ENCODE data around the gene TNS2.
"Not testable (repeated sequence)": the region's sequence is repeated elsewhere in the genome, so short reads cannot be mapped to it uniquely, and the experiment has no call there.

Gene TNS2

DNA sequence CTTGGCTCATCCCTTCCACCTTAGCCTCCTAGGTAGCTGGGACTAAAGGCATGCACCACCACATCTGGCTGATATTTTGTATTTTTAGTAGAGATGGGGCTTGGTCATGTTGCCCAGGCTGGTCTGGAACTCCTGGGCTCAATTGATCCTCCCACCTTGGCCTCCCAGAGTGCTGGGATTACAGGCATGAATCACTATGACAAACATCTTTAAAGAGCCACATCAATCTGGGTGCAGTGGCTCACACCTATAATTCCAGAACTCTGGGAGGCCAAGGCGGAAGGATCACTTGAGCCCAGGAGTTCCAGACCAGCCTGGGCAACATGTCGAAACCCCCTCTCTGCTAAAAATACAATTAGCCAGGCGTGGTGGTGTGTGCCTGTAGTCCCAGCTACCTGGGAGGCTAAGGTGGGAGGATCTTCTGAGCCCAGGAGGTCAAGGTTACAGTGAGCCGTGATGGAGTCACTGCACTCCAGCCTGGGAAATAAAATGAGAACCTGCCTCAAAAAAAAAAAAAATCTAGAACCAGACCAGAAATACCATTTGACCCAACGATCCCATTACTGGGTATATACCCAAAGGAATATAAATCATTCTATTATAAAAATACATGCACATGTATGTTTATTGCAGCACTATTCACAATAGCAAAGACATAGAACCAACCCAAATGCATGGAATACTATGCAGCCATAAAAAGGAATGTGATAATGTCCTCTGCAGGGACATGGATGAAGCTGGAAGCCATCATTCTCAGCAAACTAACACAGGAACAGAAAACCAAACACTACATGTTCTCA, 45.1 kb downstream of the TNS2 start:
- not testable (repeated sequence) for DNase-seq

DNA sequence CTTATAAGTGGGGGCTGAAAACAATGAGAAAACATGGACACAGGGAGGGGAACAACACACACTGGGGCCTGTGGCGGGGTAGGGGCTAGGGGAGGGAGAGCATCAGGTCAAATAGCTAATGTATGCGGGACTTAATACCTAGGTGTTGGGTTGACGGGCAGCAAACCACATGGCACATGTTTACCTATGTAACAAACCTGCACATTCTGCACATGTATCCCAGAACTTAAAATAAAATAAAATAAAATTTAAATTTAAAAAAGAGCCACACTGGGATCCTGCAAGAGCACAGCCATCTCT, 45.7 kb downstream of the TNS2 start:
- not testable (repeated sequence) for DNase-seq

DNA sequence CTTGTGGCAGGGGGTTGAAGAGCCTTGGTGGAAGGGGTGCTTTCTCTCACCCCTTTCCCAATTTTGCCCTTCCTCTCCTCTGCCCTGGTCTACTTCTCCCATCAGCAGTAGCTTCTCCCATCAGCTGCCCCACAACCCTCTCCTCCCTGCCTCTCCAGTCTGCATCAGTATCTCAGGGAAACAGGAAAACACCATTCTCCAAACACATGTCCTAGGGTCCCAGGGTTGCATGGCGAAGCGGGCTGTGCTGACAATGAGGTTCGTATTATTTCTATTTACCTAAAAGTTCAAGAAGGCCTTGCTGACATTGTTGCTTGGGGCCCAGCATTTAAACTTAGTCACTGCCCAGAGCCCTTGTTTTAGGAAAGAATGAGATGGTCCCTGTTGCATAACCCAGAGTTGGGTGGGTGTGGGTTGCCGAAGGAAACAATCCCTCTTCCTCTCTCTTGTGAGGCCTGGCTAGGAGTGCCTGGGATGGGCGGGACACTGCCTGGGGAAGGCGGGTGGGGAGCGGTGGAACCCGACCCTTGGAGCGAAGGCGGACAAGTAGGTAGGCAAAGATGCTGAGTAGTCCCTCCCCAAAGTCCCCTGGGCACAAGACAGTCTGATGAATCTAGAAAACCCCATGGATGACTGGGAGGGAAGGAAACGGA, 46.4 kb downstream of the TNS2 start:
- no peak for DNase-seq

DNA sequence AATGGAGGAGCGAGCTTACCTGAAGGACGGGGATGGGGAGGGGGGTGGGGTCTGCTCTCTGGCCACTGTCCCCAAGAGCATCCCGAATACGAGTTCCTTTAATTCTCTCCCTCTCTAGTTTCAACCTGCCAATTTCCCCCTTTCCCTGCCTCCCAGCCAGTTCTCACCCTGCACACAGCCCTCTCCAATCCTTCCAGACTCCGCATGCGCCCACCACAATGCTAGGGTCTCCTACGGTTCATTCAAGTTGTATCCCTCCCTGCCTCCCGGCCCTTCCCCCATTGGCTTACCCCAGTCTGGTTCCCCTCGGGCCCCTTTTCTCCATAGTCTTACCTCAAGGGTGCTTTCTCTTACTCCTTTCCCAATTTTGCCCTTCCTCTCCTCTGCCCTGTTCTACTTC, 46.9 kb downstream of the TNS2 start:
- DNase-seq: no peak

DNA sequence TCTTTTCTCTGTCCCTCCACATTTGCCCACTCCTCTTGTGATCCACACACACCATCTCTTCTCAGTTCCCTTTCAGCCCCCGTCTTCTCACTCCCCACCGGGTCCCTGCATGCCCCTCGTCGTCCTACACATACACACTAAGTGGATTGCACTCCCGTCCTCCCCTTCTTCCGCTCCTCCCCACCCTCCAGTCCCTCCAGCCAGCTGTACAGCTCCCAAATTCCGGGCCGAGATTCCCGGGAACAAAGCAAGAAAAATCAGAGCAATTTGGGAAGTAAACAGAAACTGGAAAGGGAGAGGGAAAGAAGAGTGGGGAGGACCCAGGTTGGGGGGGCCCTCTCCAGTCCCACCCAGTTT, 47.3 kb downstream of the TNS2 start:
- no peak for DNase-seq

DNA sequence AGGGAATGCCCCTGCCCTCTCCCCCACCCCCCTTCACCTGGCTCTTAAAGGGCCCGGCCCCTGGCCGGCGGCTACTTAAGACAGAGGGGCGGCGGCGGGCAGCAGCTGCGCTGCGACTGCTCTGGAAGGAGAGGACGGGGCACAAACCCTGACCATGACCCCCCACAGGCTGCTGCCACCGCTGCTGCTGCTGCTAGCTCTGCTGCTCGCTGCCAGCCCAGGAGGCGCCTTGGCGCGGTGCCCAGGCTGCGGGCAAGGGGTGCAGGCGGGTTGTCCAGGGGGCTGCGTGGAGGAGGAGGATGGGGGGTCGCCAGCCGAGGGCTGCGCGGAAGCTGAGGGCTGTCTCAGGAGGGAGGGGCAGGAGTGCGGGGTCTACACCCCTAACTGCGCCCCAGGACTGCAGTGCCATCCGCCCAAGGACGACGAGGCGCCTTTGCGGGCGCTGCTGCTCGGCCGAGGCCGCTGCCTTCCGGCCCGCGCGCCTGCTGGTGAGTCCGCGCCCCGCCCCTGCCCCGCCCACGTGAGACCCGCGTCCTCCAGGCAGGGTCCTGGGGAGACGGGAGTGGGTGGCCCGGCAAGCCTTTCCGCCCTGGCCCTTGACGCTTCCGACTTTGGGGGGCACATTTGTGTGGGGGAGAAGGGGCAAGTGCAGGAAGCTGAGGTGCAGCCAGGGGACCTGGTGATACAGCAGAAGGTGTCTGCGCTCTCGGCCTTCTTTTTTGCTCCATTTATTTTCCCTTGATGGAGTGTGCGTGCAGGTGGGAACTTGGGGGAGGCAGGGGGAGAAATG, 47.9 kb downstream of the TNS2 start, which contains the start of gene IGFBP6:
Gene IGFBP6 (plus strand): TSS at position 104 of the 790 bp plus-strand sequence. CDS start 51 bp downstream, at position 155.
- DNase-seq: no peak

DNA sequence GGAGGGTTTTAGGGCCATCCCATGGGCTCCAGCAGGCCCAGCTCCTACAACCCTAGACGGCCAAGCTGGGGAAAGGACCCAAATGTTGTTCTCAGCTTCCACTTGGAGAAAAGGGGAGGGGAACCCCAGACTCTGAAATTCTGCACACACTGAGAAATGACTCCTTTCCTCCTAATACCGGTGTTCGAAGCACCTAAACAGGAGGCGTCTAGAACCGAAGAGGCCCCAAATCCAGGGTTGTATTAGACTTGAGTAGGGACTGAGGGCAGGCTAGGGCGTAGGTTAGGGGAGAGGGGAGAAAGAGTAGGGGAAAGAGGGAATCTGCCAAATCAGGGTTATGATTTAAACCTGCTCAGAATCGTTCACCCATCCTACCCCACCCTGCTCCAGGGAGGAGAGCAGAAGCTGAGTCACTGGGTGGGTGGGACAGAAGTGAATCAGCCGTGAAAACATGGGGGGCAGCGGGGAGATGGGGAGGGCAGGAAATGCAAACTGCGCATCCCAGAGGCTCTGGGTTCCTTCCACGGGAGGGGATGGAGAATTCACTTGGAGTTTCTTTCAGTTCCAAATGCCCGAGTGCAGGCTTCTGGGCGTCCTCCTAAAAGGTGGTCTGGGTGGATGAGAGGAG, 48.6 kb downstream of the TNS2 start:
- no peak for DNase-seq

DNA sequence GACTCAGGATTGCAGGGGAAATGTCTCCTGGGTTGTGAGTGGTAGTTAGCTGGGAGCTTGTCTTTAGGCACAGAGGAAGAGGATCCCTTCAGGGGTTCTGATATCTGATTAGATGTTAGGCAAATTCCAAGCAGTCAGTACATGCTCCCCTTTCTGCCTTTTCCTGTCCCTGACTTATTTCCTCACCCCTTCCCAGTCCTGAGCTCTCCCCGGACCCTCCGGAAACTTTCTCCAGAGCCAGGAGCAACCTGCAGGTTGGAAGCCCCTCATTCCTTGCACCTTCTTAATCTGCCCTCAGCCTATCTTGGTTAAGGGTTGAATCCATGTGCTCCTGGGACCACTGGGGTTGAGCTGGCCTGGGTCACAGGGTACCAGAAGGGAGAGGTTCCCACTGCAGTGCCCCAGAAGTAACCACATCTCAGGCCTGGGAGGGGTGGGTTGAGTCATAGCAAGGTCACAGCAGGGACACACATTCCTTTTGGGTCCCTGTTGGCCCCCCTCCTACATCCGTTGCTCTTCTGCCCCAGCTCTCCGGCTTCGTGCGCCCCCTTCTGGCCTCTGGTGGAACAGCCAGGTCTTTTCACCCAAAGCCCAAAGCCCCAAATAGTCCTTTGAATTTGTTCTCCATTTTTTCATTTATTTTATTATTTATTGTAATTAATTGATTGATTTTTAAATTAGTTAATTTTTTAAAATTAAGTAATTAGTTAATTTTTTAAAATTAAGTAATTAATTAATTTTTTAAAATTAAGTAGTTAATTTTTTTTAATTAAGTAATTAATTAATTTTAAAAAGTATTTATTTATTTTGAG, 49.4 kb downstream of the TNS2 start:
- DNase-seq: no peak

DNA sequence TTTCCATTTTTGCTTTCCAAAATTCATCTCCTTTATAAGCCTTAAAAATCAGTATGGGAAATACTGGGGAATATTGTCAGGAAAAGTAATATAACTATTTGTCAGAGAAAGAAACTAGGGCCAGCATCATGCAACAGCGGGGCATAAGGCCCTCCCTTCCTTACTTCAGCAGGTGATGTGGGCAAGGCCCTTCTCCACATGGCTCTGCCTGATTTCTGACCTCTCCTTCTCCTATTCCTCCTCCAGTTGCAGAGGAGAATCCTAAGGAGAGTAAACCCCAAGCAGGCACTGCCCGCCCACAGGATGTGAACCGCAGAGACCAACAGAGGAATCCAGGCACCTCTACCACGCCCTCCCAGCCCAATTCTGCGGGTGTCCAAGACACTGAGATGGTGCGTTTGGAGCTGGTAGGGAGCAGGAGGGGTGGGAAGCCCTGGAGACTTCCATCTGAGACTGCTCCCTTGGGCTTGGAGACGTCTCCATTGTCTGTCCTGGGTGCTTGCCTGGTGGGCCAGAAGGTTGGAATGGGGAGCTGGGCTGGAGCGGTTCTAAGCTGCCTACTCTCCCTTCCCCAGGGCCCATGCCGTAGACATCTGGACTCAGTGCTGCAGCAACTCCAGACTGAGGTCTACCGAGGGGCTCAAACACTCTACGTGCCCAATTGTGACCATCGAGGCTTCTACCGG, 50.7 kb downstream of the TNS2 start:
- DNase-seq: no peak

DNA sequence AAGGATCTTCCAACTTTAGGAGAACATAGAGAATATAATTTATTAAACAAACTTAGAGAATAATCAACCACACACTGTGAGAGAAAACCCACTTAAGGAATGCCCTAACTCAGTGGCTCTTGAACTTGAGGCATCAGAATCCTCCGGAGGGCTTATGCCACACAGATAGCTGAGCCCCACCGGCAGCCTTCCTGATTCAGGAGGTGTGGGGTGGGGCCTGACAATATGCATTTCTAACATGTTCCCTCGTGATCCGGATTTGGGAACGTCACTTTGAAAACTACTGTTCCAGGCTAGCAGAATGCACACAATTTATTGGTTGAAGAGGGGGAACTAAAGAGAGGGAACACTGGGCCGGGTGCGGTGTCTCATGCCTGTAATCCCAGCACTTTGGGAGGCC, 51.4 kb downstream of the TNS2 start:
- DNase-seq: no peak

DNA sequence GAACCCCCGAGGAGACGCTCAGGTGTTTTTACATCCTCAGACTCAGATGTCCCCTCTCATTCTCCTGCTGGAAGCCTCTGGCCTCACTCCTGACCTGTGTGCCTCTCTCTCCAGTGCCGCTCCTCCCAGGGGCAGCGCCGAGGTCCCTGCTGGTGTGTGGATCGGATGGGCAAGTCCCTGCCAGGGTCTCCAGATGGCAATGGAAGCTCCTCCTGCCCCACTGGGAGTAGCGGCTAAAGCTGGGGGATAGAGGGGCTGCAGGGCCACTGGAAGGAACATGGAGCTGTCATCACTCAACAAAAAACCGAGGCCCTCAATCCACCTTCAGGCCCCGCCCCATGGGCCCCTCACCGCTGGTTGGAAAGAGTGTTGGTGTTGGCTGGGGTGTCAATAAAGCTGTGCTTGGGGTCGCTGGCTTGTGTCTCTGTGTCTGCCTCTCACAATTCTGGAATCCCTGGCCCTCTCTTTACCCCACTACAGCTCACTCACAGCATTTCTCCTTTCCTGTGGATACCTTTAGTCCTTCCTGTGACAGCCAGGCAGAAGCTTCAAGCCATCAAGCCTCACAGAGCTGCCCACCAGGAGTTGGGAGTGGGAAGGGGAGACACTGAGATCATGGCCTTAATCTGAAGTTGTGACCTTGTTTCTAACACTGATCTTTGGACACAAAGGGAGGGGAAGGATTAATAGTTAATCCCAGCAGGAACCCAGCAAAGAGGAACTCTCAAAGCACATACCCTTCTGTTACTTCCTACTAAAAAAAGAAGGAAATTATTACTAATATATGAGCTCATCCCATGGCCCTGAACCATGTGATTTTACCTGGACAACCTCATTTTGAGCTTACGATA, 52.3 kb downstream of the TNS2 start:
- DNase-seq: no peak

DNA sequence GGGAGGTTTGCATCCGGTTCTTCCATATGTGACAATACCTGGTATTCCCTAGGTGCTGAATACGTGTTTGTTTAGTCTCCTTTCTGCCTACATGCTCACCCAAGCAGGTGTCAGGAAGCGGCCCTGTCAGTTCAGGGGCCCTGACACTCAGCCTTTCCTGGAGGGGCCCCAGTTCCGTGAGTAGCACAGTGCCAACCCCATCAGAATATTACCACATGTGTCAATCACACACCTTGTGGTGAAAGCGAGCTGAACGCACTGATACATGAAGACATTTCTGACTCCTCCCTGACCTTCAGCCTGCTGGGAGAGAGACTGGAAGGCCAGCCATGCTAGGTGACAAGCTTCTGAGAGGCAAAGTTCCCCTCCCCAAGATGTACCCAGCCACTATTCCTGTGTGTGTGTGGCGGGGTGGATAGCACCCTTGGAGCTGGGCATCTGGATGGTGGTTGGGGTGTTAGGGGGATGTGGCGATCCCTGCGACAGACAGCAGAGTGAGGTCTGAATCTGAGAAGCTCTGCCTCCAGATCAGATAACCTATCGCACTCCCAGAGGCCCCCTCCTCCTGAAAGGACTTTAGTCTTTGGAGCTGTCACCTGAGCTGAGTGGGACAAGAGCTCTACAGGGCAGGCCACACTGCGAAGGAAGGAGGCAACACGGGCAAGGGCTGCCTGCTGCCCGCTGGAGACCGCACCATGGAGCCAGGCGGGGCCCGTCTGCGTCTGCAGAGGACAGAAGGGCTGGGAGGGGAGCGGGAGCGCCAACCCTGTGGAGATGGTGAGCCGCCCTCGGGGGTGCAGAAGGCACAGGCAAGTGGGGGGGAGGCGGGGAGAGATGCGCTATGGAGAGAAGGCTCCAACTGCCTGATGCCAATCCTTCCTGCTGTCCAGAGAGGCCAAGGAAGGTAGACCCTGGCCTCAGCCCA, 53.3 kb downstream of the TNS2 start, which contains the start of gene SOAT2:
Gene SOAT2 (plus strand): TSS at position 604 of the 925 bp plus-strand sequence. CDS start 92 bp downstream, at position 696.
- no peak for DNase-seq

DNA sequence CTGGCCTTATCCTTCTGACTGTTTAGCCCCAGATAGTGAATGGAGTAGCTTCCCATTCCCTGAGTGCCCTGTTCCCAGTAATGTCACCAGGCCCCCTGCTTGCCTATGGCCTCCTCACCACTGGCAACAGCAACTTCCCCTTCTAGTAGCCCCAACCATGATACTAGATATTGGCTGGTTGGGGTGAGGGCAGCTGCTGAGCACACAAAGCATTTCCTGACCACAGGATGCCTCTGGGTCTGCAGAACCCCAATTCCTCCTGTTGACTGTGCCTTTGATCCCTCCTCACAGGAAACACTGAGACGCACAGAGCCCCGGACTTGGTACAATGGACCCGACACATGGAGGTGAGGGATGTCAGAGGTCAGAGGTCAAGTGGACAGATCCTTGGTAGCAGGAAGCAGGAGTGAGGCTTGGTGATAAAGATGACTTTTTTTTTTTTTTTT, 54.0 kb downstream of the TNS2 start:
- no peak for DNase-seq

DNA sequence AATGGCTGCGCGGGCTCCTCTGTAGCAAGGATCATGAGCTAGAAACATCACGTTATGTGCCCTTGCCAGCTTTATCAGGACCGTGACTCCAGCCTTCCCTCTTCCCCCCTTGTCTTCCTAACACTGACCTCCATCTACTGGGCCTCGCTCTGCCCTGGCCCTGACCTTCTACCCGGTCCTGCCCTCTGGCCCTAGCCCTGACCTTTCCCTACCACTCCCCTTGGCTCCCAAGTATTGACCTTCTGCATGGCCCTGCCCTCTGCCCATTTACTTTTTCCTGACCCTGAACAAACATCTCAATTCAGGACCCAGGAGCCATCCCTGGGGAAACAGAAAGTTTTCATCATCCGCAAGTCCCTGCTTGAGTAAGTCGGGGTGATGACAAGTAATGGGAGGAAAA, 55.4 kb downstream of the TNS2 start:
- no peak for DNase-seq

DNA sequence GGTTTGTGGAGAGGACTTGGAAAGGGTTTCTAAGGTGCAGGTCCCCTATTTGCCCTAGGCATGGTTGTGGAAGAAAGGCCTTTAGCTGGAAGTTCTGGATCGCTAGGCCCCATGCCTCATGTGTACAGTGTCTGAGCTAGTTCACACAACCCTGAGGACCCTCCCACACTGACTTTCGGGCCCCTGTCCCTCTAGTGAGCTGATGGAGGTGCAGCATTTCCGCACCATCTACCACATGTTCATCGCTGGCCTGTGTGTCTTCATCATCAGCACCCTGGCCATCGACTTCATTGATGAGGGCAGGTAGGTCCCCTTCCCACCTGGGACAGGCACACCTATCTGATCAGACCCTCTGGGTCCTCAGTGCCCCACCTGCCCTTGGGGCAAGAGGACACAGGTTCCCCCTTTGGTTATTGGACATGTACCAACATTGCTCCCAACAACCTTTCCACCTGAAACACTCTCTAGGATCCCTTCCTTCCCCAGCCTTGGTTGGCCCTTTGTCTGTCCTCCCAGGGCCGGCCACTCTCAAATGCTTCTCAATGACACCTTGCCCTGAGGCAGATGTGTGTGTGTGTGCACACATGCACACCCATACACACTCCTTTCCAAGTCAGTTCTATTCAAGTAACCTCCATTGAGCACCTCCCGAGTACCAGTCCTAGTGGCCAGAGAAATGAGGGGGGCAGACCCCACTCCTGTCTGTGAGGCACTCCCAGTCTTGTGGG, 56.0 kb downstream of the TNS2 start:
- DNase-seq: no peak

DNA sequence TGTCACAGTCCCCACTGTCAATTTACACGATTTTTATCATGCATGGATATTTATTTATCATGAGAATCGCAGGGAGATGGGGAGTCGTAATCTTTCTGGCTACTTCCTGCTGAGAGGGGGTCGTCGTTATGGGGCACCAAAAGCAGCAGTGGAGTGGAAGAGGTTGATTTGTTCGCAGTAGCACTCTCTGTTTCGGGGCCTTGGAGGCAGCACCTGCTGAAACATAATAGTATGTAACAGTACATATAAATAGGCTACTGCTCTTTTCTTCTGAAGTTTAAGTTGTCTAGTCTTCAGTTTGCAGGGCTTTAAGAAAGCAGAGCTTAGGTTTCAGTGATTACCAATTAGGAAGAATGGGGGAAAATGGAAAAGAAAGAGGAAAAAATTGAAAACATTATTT, 57.3 kb downstream of the TNS2 start:
- no peak for DNase-seq

DNA sequence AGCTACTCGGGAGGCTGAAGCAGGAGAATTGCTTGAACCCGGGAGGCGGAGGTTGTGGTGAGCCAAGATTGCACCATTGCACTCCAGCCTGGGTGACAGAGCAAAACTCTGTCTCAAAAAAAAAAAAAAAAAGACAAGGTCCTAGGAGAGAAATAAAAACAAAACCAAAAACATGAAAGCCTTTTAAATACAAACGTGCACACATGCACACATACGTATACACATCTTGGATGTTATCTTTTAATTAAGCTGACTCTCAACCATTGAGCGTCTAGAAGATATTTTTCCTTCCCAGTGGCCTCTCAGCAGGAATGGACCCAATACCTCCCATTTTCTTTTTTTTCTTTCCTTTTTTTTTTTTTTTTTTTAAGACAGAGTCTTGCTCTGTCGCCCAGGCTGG, 62.6 kb downstream of the TNS2 start:
- DNase-seq: not testable (repeated sequence)

DNA sequence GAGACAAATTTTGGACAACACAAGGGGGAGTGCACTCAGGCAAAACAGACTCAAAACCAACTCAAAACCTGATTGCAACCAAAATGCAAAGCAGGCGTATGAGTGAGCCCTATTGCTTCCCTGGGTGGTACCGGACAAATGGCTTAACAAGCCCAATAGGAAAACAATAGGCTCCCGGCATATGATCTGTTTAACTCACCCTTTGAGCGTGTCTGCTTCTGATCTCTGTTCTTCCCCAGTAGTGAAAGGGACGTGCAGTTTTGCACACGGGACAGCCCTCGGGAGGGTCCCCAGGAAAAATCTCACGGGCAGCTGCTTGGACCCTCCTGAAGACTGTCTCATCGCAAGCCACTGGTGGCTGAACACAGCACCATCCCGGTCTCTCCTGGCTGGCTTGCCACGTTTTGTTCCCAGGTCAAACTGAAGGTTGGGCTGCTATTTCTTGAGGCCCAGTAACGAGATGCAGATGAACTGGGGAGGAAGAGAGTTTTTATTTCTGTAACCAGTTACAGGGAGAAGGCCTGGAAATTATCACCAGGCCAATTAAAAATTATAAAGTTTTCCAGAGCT, 63.4 kb downstream of the TNS2 start:
- no peak for DNase-seq

DNA sequence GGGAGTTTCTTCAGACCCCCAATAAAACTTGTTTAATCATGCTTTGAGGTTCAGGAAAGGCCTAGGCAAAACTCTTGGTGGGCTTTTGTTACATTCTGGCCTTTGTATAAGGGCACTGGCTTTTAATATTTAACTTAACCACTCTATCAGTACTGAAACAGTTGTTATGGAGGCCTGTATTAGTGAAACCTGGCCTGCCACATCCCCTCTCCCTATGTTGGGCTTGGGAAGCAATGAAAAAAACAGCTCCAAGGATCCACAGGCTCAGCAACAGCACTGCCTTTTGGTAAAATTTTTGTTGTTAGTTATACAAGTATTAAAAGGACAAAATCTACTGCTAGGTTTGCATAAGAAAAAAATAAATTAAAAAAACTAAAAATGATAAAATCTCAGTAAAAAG, 64.1 kb downstream of the TNS2 start:
- DNase-seq: no peak
